H1 (cell line): ENCODE results near the gene RHBDD1. TPM values are rescaled to one million over a fixed set of nuclear protein-coding genes. Genes with fewer than 3 reads are reported as not detected.

Experiments
- CTCF ChIA-PET: fragments of 300-600 bp; sonication (Branson Sonifier 250); formaldehyde crosslinking; loops from one replicate; lab custom pipeline; 2021; ENCODE audit not compliant: partially characterized antibody; lab: Charles Lee
- POLR2A ChIA-PET: fragments of 300-600 bp; sonication (Branson Sonifier 250); formaldehyde crosslinking; loops from one replicate; lab custom pipeline; 2021; ENCODE audit warnings: inconsistent platforms; ENCODE audit not compliant: partially characterized antibody; lab: Charles Lee
- DNase-seq, 2 experiments: peaks; one replicate each; pipeline versions ENCODE4 v3.0.0 to v3.0.0-alpha.2; 2010 to 2022; ENCODE audit warnings: low spot score in 2 of 2, low read depth in 1 of 2, mixed read lengths in 1 of 2
- FAIRE-seq: peaks from 2 replicates; lab custom pipeline; 2011; peaks lifted over from hg19 to GRCh38; lab: Jason Lieb, UNC
- H2AFZ ChIP-seq: 2 replicates; pipeline ENCODE4 v1.8.1; 2012; ENCODE audit warnings: low read length, inconsistent platforms
- H2AK5ac ChIP-seq: 2 replicates; pipeline ENCODE4 v1.6.1; 2013; ENCODE audit warnings: low read depth, low read length
- H2BK120ac ChIP-seq: replicated peaks from 2 replicates; pipeline ENCODE3; 2013; ENCODE audit warnings: low read depth, low read length, inconsistent platforms
- H2BK12ac ChIP-seq: 2 replicates; pipeline ENCODE4 v1.6.1; 2013; ENCODE audit warnings: low read depth, low read length
- H2BK15ac ChIP-seq: 2 replicates; pipeline ENCODE4 v1.6.1; 2013; ENCODE audit warnings: low read length
- H2BK20ac ChIP-seq: 2 replicates; pipeline ENCODE4 v1.6.1; 2013; ENCODE audit warnings: low read length
- H2BK5ac ChIP-seq: 2 replicates; pipeline ENCODE4 v1.6.1; 2013; ENCODE audit warnings: low read depth, low read length
- H3K14ac ChIP-seq: 2 replicates; pipeline ENCODE4 v1.6.1; 2013; ENCODE audit warnings: inconsistent platforms; ENCODE audit not compliant: insufficient read length
- H3K18ac ChIP-seq: 2 replicates; pipeline ENCODE4 v1.6.1; 2013; ENCODE audit warnings: low read length; ENCODE audit errors: extremely low read depth
- H3K23ac ChIP-seq: 2 replicates; pipeline ENCODE4 v1.6.1; 2013; ENCODE audit warnings: inconsistent platforms; ENCODE audit not compliant: insufficient read length
- H3K23me2 ChIP-seq: 2 replicates; pipeline ENCODE4 v1.6.1; 2013; ENCODE audit warnings: low read depth, low read length
- H3K27ac ChIP-seq: 2 replicates; pipeline ENCODE4 v1.6.1; 2011; ENCODE audit warnings: low read depth, low read length, inconsistent platforms
- H3K27me3 ChIP-seq, 4 experiments: replicated peaks in 1 of 4; 1 replicate in 1 of 4; 2 replicates in 3 of 4; pipeline versions ENCODE4 v1.6.1 to v1.8.1; 2011 to 2013; ENCODE audit warnings: low read length in 3 of 4, mild to moderate bottlenecking in 3 of 4, inconsistent platforms in 2 of 4, mixed read lengths in 2 of 4, moderate library complexity in 1 of 4; ENCODE audit not compliant: control insufficient read depth in 3 of 4, insufficient read depth in 3 of 4; ENCODE audit errors: extremely low read depth in 1 of 4
- H3K36me3 ChIP-seq, 4 experiments: 2 replicates each; pipeline versions ENCODE4 v1.6.1 to v1.8.1; 2011 to 2013; ENCODE audit warnings: mild to moderate bottlenecking in 4 of 4, low read length in 3 of 4, moderate library complexity in 2 of 4, control low read depth in 1 of 4, inconsistent platforms in 1 of 4; ENCODE audit not compliant: insufficient read depth in 4 of 4, control insufficient read depth in 2 of 4
- H3K4ac ChIP-seq: replicated peaks from 2 replicates; pipeline ENCODE3; 2013; ENCODE audit warnings: low read length, low read depth, mixed read lengths, inconsistent platforms; ENCODE audit not compliant: insufficient read length
- H3K4me1 ChIP-seq, 4 experiments: replicated peaks in 1 of 4; 1 replicate in 1 of 4; 2 replicates in 3 of 4; pipeline versions ENCODE4 v1.6.1 to v1.8.1; 2011 to 2013; ENCODE audit warnings: low read length in 3 of 4, inconsistent platforms in 2 of 4, mixed read lengths in 1 of 4; ENCODE audit not compliant: insufficient read depth in 4 of 4, control insufficient read depth in 3 of 4
- H3K4me2 ChIP-seq, 2 experiments: 2 replicates each; pipeline versions ENCODE4 v1.6.1 to v1.8.1; 2011 to 2013; ENCODE audit warnings: low read depth in 2 of 2, low read length in 2 of 2, control low read depth in 1 of 2, inconsistent platforms in 1 of 2, mild to moderate bottlenecking in 1 of 2; ENCODE audit not compliant: insufficient read depth in 1 of 2
- H3K4me3 ChIP-seq, 4 experiments: fragments of 200-600, 300-600 bp in 1 of 4; sonication (generic), shearing (Covaris generic), sonication (Bioruptor Twin) in 1 of 4; 2 replicates each; pipeline versions ENCODE4 v1.5.1 to v1.8.1; 2011 to 2016; ENCODE audit warnings: low read length in 4 of 4, low read depth in 3 of 4, control low read depth in 2 of 4, inconsistent platforms in 2 of 4, mild to moderate bottlenecking in 2 of 4, mixed read lengths in 1 of 4, moderate library complexity in 1 of 4; ENCODE audit not compliant: insufficient read depth in 2 of 4; ENCODE audit errors: extremely low read depth in 1 of 4
- H3K56ac ChIP-seq: replicated peaks from 2 replicates; pipeline ENCODE3; 2013; ENCODE audit warnings: low read depth, mild to moderate bottlenecking, mixed read lengths, low read length, inconsistent platforms; ENCODE audit not compliant: insufficient read length
- H3K79me1 ChIP-seq: 2 replicates; pipeline ENCODE4 v1.6.1; 2013; ENCODE audit warnings: low read depth, low read length, control low read depth
- H3K79me2 ChIP-seq, 2 experiments: 2 replicates each; pipeline versions ENCODE4 v1.6.1 to v1.8.1; 2012 to 2013; ENCODE audit warnings: low read length in 2 of 2, mild to moderate bottlenecking in 2 of 2, inconsistent platforms in 1 of 2; ENCODE audit not compliant: insufficient read depth in 2 of 2, control insufficient read depth in 1 of 2
- H3K9ac ChIP-seq, 4 experiments: replicated peaks in 1 of 4; 1 replicate in 1 of 4; 2 replicates in 3 of 4; pipeline versions ENCODE4 v1.6.1 to v1.8.1; 2011 to 2013; ENCODE audit warnings: low read depth in 3 of 4, low read length in 3 of 4, control low read depth in 2 of 4, mild to moderate bottlenecking in 2 of 4, moderate library complexity in 2 of 4, inconsistent platforms in 1 of 4; ENCODE audit errors: extremely low read depth in 1 of 4
- H3K9me3 ChIP-seq, 2 experiments: 2 replicates each; pipeline versions ENCODE4 v1.6.1 to v1.8.1; 2012 to 2013; ENCODE audit warnings: mild to moderate bottlenecking in 2 of 2, moderate library complexity in 2 of 2, control low read depth in 1 of 2, inconsistent platforms in 1 of 2, low read depth in 1 of 2, low read length in 1 of 2, mixed read lengths in 1 of 2; ENCODE audit not compliant: insufficient read depth in 2 of 2
- H4K20me1 ChIP-seq, 2 experiments: replicated peaks in 1 of 2; 2 replicates each; pipeline versions ENCODE3 to v1.8.1; 2011 to 2013; ENCODE audit warnings: inconsistent platforms in 2 of 2, low read length in 2 of 2, mild to moderate bottlenecking in 1 of 2; ENCODE audit not compliant: insufficient read depth in 2 of 2, control insufficient read depth in 1 of 2
- H4K5ac ChIP-seq: 2 replicates; pipeline ENCODE4 v1.6.1; 2013; ENCODE audit warnings: low read length, low read depth, mixed read lengths, inconsistent platforms; ENCODE audit not compliant: insufficient read length
- H4K8ac ChIP-seq: 2 replicates; pipeline ENCODE4 v1.8.0; 2013; ENCODE audit warnings: mild to moderate bottlenecking, moderate library complexity, low read length, inconsistent platforms; ENCODE audit not compliant: insufficient read depth; ENCODE audit errors: extremely low read depth
- H4K91ac ChIP-seq: replicated peaks from 2 replicates; pipeline ENCODE3; 2013; ENCODE audit warnings: low read length, mixed read lengths, inconsistent platforms; ENCODE audit not compliant: insufficient read length
- JUND ChIP-seq: IDR thresholded peaks from 2 replicates; pipeline ENCODE4 v1.6.1; 2011; ENCODE audit warnings: mild to moderate bottlenecking, improper control_type of control experiment, low read length
- KDM4A ChIP-seq: IDR thresholded peaks from one replicate; pipeline ENCODE4 v1.7.1; 2012; ENCODE audit warnings: low read depth, mild to moderate bottlenecking, moderate library complexity, low read length, inconsistent platforms; ENCODE audit not compliant: severe bottlenecking
- WGBS, 2 experiments: shearing (Covaris generic) in 1 of 2; methylation state at CpG; one replicate each; pipeline versions ENCODE4 v1.1.6 to v1.1.7; 2013 to 2015; ENCODE audit warnings: low lambda C conversion rate in 2 of 2, mixed read lengths in 2 of 2, inconsistent platforms in 1 of 2, low coverage in 1 of 2, missing lambda C conversion rate in 1 of 2; ENCODE audit not compliant: insufficient replicate concordance in 2 of 2, insufficient coverage in 1 of 2, insufficient read length in 1 of 2; ENCODE audit errors: extremely low coverage in 1 of 2, missing lambda C conversion rate in 1 of 2; 5-methylcytosine and 5-hydroxymethylcytosine counted together
- polyA plus RNA-seq, 7 experiments: library from polyadenylated mRNA; depleted of rRNA in 3 of 7; stranded (reverse) in 5 of 7; unstranded in 2 of 7; fragments of >200 nt in 5 of 7; fragments of 200-250 nt in 2 of 7; gene quantifications; 1 replicate in 5 of 7; 2 replicates in 1 of 7; 4 replicates in 1 of 7; pipeline versions ENCODE4 v1.2.1 to v1.2.3, GENCODE V29; 2011 to 2013; ENCODE audit warnings: missing spikeins in 2 of 7, mixed read lengths in 2 of 7
- total RNA-seq: library from RNA; stranded (reverse); fragmentation: NEBNext Ultra II Directional; extraction: Animal tissue kit (Norgen Biotek cat#: 25700); gene quantifications from 2 replicates; pipeline ENCODE4 v1.2.1, GENCODE V29; 2021

Gene RHBDD1
- total and polyA plus RNA-seq, 2 of the 8 experiments (the other 6 are each of a cell fraction or from before 2014, with no cell fraction given), result 10.5 to 23.1 TPM

GRCh38 chr2:226983895-226984749 is 148.3 kb downstream of the RHBDD1 start:
- Histone ChIP-seq H3K14ac (no peak overlapping the region), H4K5ac (no peak overlapping the region), H3K18ac (no peak overlapping the region), H4K8ac (no peak overlapping the region; the same call in 1 of the 2 replicates), H3K79me2 (no peaks in the 10 kb centered on the region; a peak in 1 of 4 replicates), H4K91ac (no peak overlapping the region), H3K9ac (0 out of 7 replicates have a peak overlapping the region, but pooled peaks of 1 of the 4 experiments have one; percentile 10), H3K4me3 (no peak overlapping the region), H2BK15ac (no peak overlapping the region), H3K79me1 (no peaks in the 10 kb centered on the region), H2BK12ac (no peak overlapping the region; the same call in 1 of the 2 replicates), H2BK5ac (peak overlapping the region; percentile 27; the same call in 1 of the 2 replicates), H3K23me2 (no peaks in the 10 kb centered on the region), H3K36me3 (no peaks in the 10 kb centered on the region; a peak in 1 of 8 replicates), H4K20me1 (peaks cover 0 to 2% of the 10 kb centered on the region in 2 experiments), H3K23ac (no peak overlapping the region), H2BK120ac (no peak overlapping the region), H3K27me3 (no peaks in the 10 kb centered on the region), H3K4me1 (peaks cover 0 to 9% (median 0%) of the 10 kb centered on the region in 4 experiments; a peak in 1 of 7 replicates), H3K56ac (no peak overlapping the region), H2AK5ac (no peak overlapping the region), H2AFZ (no peak overlapping the region), H3K27ac (no peak overlapping the region), H3K4ac (no peak overlapping the region), H2BK20ac (no peak overlapping the region), H3K4me2 (no peak overlapping the region), H3K9me3 (no peaks in the 10 kb centered on the region)
- DNase-seq (no peak), FAIRE-seq (no peak)
- WGBS, 2 experiments, result 87% methylated on average over 12 of the region's 12 CpGs; no CpG with 5 or more reads in 1 of the 2 experiments
- POLR2A ChIA-PET, result no interaction called here
- CTCF ChIA-PET, result interaction anchor here (0.8 to 5.5 kb wide), 9 partner anchors 10 to 186 kb away, joined by 3 to 33 read pairs (median 7); partner anchors contain the start of gene RHBDD1
- TF ChIP-seq KDM4A (no peak), JUND (no peak)
